ENCODE data around the gene WASL.

Gene WASL

DNA sequence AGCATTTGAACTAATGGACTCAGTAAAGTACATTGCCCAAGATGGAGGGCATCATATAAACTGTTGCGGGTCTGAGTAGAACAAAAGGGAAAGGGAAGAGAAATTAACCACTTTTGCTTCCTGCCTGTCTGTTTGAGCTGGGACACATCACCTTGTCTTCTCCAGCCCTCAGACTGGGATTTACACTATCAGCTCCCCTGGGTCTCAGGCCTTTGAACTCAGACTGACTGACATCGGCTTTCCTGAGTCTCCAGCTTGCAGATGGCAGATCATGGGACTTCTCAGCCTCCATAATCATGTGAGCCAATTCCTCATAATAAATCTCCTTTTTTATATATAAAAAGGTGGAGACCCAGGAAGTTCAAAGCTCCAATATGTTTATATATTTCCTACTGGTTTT, 23.0 kb upstream of the WASL start:
- Mint-ChIP-seq H3K4me1 (peaks cover 22% of the 10 kb centered on the region), H3K36me3 (ENCODE audit: low read depth) (no peaks in the 10 kb centered on the region), H3K27me3 (ENCODE audit: low read depth, poor library complexity) (peaks cover 3% of the 10 kb centered on the region), H3K27ac (no peak overlapping the region), H3K9me3 (no peaks in the 10 kb centered on the region), H3K4me3 (no peak overlapping the region)
- TF ChIP-seq, protein P1, sequence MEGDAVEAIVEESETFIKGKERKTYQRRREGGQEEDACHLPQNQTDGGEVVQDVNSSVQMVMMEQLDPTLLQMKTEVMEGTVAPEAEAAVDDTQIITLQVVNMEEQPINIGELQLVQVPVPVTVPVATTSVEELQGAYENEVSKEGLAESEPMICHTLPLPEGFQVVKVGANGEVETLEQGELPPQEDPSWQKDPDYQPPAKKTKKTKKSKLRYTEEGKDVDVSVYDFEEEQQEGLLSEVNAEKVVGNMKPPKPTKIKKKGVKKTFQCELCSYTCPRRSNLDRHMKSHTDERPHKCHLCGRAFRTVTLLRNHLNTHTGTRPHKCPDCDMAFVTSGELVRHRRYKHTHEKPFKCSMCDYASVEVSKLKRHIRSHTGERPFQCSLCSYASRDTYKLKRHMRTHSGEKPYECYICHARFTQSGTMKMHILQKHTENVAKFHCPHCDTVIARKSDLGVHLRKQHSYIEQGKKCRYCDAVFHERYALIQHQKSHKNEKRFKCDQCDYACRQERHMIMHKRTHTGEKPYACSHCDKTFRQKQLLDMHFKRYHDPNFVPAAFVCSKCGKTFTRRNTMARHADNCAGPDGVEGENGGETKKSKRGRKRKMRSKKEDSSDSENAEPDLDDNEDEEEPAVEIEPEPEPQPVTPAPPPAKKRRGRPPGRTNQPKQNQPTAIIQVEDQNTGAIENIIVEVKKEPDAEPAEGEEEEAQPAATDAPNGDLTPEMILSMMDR (IDR thresholded peaks at IDR 0.05), result no peak
- DNase-seq, result no peak

DNA sequence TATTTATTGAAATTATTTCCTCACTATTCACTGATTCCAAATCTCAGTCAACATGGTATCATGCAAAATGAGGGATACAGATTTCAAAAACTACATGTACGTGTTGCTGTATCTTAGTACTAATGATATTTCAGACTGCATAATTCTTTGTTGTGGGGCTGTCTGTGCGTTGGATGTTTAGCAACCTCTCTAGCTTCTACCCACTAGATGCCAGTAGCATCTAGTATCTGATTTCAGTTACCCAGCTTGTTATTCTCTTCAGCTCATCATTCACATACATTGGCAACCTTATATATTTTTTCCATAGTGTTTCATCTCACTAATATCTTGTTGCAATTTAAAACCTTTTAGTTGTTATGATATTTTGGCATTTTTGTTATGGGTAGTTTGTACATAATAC, 22.5 kb upstream of the WASL start:
- TF ChIP-seq, protein P1 (IDR thresholded peaks at IDR 0.05), result no peak
- no peak for DNase-seq
- H3K4me3 Mint-ChIP-seq, result no peak overlapping the region
- no peaks in the 10 kb centered on the region for H3K36me3 Mint-ChIP-seq (ENCODE audit: low read depth)
- H3K4me1 Mint-ChIP-seq, result peaks cover 22% of the 10 kb centered on the region
- no peaks in the 10 kb centered on the region for H3K9me3 Mint-ChIP-seq
- no peak overlapping the region for H3K27ac Mint-ChIP-seq
- H3K27me3 Mint-ChIP-seq (ENCODE audit: low read depth, poor library complexity), result peaks cover 3% of the 10 kb centered on the region

DNA sequence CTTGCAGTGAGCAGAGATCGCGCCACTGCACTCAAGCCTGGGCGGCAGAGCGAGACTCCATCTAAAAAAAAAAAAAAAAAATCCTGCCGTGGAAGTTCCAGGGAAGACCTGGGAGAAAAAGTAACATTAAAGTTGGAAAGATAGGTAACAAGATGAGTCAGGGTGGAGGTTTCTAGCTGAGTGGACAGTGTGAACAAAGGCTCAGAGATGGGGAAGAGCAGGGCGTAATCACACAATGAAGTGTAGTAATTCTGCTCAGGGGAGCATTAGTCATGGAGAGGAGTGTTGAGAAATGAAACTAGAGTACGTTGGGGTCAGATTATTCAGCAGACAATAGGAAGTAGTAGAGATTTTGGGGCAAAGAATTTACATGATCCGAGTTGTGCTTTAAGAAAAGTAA, 21.6 kb upstream of the WASL start:
- Mint-ChIP-seq H3K9me3 (no peaks in the 10 kb centered on the region), H3K4me1 (peaks cover 22% of the 10 kb centered on the region), H3K27ac (peak overlapping the region; percentile 42), H3K4me3 (no peak overlapping the region), H3K36me3 (ENCODE audit: low read depth) (no peaks in the 10 kb centered on the region), H3K27me3 (ENCODE audit: low read depth, poor library complexity) (peaks cover 3% of the 10 kb centered on the region)
- TF ChIP-seq, protein P1 (IDR thresholded peaks at IDR 0.05), result no peak
- DNase-seq, result no peak

DNA sequence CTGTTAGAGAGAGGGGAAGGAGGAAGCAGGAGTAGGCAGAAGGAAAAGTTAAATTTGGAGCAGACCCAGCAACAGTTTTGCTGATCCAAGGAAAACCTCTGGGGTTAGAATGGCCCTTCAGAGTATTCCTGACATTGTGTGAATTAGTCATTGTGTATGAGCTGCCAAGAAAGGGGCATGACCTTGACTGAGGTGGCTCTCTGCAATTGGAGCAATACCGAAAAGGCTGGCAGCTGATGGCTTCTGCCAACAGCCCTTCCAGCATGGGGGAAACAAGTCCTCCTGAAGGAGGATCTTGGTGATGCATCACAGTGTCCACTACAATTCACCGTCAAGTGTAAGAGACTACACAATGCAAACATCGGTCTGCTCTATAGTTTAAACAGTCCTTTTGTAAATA, 20.6 kb upstream of the WASL start:
- H3K4me3 Mint-ChIP-seq, result no peak overlapping the region
- H3K27me3 Mint-ChIP-seq (ENCODE audit: low read depth, poor library complexity), result peaks cover 3% of the 10 kb centered on the region
- no peaks in the 10 kb centered on the region for H3K36me3 Mint-ChIP-seq (ENCODE audit: low read depth)
- TF ChIP-seq, protein P1 (IDR thresholded peaks at IDR 0.05), result no peak
- H3K27ac Mint-ChIP-seq, result no peak overlapping the region
- H3K9me3 Mint-ChIP-seq, result no peaks in the 10 kb centered on the region
- H3K4me1 Mint-ChIP-seq, result peaks cover 22% of the 10 kb centered on the region
- DNase-seq, result no peak

DNA sequence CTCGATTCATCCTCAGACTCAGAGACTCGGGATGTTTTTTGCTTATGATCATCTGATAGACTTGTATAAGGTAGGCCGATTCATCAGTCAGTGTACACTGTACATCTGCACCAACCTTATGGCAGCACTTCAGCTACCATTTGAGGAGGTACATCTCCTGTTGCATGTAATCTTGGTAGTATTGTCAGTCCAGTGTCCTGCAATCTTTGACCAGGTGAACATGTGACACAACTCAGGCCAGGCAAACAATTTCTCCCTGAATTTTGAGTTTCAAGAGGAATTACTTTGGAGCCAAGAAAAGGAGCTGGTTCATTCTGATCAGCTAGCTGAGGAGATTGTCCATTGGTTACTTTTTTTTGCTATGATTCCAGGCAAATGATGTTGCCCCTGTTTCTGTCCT, 19.7 kb upstream of the WASL start:
- Mint-ChIP-seq H3K27me3 (ENCODE audit: low read depth, poor library complexity) (peaks cover 3% of the 10 kb centered on the region), H3K4me1 (peaks cover 26% of the 10 kb centered on the region), H3K4me3 (no peak overlapping the region), H3K9me3 (peaks cover 4% of the 10 kb centered on the region), H3K27ac (no peak overlapping the region), H3K36me3 (ENCODE audit: low read depth) (peaks cover 4% of the 10 kb centered on the region)
- TF ChIP-seq, protein P1 (IDR thresholded peaks at IDR 0.05), result no peak
- no peak for DNase-seq

DNA sequence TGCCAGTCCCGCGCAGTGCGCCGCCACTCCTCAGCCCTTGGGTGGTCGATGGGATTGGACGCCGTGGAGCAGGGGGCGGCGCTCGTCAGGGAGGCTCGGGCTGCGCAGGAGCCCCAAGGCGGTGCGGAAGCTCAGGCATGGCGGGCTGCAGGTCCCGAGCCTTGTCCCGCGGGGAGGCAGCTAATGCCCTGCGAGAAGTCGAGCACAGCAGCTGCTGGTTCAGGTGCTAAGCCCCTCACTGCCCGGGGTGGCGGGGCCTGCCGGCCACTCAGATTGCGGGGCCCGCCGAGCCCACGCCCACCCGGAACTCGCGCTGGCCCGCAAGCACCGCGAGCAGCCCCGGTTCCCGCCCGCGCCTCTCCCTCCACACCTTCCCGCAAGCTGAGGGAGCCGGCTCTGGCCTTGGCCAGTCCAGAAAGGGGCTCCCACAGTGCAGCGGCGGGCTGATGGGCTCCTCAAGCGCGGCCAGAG, 14.4 kb upstream of the WASL start:
- peaks cover 4% of the 10 kb centered on the region for H3K36me3 Mint-ChIP-seq (ENCODE audit: low read depth)
- TF ChIP-seq, protein P1 (IDR thresholded peaks at IDR 0.05), result no peak
- no peaks in the 10 kb centered on the region for H3K27me3 Mint-ChIP-seq (ENCODE audit: low read depth, poor library complexity)
- H3K4me1 Mint-ChIP-seq, result peaks cover 4% of the 10 kb centered on the region
- H3K4me3 Mint-ChIP-seq, result no peak overlapping the region
- DNase-seq, result no peak
- peaks cover 4% of the 10 kb centered on the region for H3K9me3 Mint-ChIP-seq
- no peak overlapping the region for H3K27ac Mint-ChIP-seq

Measured in nephron progenitor cell (in vitro differentiated cells).